Rectal smooth muscle tissue (tissue), 1 donor: ENCODE results near the gene C9orf50.

Experiments used
- H3K27ac ChIP-seq: one replicate; pipeline ENCODE4 v1.7.0; 2013; ENCODE audit warnings: low read depth, low read length, inconsistent platforms
- H3K27me3 ChIP-seq: one replicate; pipeline ENCODE4 v1.7.0; 2013; ENCODE audit warnings: low read length; ENCODE audit not compliant: control insufficient read depth, insufficient read depth
- H3K36me3 ChIP-seq: one replicate; pipeline ENCODE4 v1.7.0; 2013; ENCODE audit warnings: low read length; ENCODE audit not compliant: control insufficient read depth, insufficient read depth
- H3K4me1 ChIP-seq: one replicate; pipeline ENCODE4 v1.7.0; 2013; ENCODE audit warnings: low read length; ENCODE audit not compliant: control insufficient read depth, insufficient read depth
- H3K4me3 ChIP-seq: one replicate; pipeline ENCODE4 v1.7.0; 2013; ENCODE audit warnings: low read length
- H3K9ac ChIP-seq: one replicate; pipeline ENCODE4 v1.7.0; 2013; ENCODE audit warnings: low read length

Gene C9orf50

GRCh38 chr9:129585352-129585751 is 35.5 kb downstream of the C9orf50 start:
- Histone ChIP-seq H3K27ac (no peak overlapping the region), H3K36me3 (no peaks in the 10 kb centered on the region), H3K4me3 (no peak overlapping the region), H3K4me1 (peaks cover 4% of the 10 kb centered on the region), H3K9ac (no peak overlapping the region), H3K27me3 (no peaks in the 10 kb centered on the region)

GRCh38 chr9:129584136-129584535 is 36.8 kb downstream of the C9orf50 start:
- Histone ChIP-seq H3K4me3 (no peak overlapping the region), H3K27ac (no peak overlapping the region)

GRCh38 chr9:129583308-129584038 is 37.4 kb downstream of the C9orf50 start:
- Histone ChIP-seq H3K27ac (no peak overlapping the region), H3K4me1 (peaks cover 4% of the 10 kb centered on the region), H3K4me3 (no peak overlapping the region), H3K27me3 (no peaks in the 10 kb centered on the region), H3K36me3 (no peaks in the 10 kb centered on the region), H3K9ac (no peak overlapping the region)

More at GRCh38 chr9:129584136-129584535, 36.8 kb downstream of the C9orf50 start:
- Histone ChIP-seq H3K27me3 (no peaks in the 10 kb centered on the region), H3K4me1 (peaks cover 4% of the 10 kb centered on the region), H3K36me3 (no peaks in the 10 kb centered on the region), H3K9ac (no peak overlapping the region)

GRCh38 chr9:129582855-129583254 is 38.0 kb downstream of the C9orf50 start:
- Histone ChIP-seq H3K27ac (no peak overlapping the region), H3K4me1 (peaks cover 4% of the 10 kb centered on the region), H3K36me3 (no peaks in the 10 kb centered on the region), H3K27me3 (no peaks in the 10 kb centered on the region), H3K4me3 (no peak overlapping the region), H3K9ac (no peak overlapping the region)

GRCh38 chr9:129581505-129582189 is 39.3 kb downstream of the C9orf50 start:
- H3K4me1 ChIP-seq, result peaks cover 4% of the 10 kb centered on the region
- no peak overlapping the region for H3K9ac ChIP-seq
- H3K4me3 ChIP-seq, result no peak overlapping the region
- H3K36me3 ChIP-seq, result no peaks in the 10 kb centered on the region
- H3K27ac ChIP-seq, result no peak overlapping the region
- no peaks in the 10 kb centered on the region for H3K27me3 ChIP-seq

GRCh38 chr9:129580211-129580915 is 40.5 kb downstream of the C9orf50 start:
- no peaks in the 10 kb centered on the region for H3K27me3 ChIP-seq
- H3K9ac ChIP-seq, result no peak overlapping the region
- H3K4me3 ChIP-seq, result no peak overlapping the region
- H3K36me3 ChIP-seq, result no peaks in the 10 kb centered on the region
- peaks cover 4% of the 10 kb centered on the region for H3K4me1 ChIP-seq
- no peak overlapping the region for H3K27ac ChIP-seq

- Histone ChIP-seq H3K27me3 (no peaks in the 10 kb centered on the region), H3K36me3 (no peaks in the 10 kb centered on the region), H3K9ac (no peak overlapping the region), H3K27ac (no peak overlapping the region), H3K4me3 (no peak overlapping the region), H3K4me1 (peaks cover 1% of the 10 kb centered on the region)
These were observed 41.6 kb downstream of the C9orf50 start for GRCh38 chr9:129579294-129579693.

GRCh38 chr9:129576546-129577543 is 44.1 kb downstream of the C9orf50 start:
- H3K27ac ChIP-seq, result no peak overlapping the region
- H3K9ac ChIP-seq, result no peak overlapping the region
- H3K27me3 ChIP-seq, result no peaks in the 10 kb centered on the region
- no peaks in the 10 kb centered on the region for H3K4me1 ChIP-seq
- H3K36me3 ChIP-seq, result no peaks in the 10 kb centered on the region
- H3K4me3 ChIP-seq, result no peak overlapping the region

GRCh38 chr9:129575818-129576217 is 45.1 kb downstream of the C9orf50 start:
- H3K4me3 ChIP-seq, result no peak overlapping the region
- no peaks in the 10 kb centered on the region for H3K36me3 ChIP-seq
- H3K27ac ChIP-seq, result no peak overlapping the region
- H3K4me1 ChIP-seq, result peaks cover 3% of the 10 kb centered on the region
- no peak overlapping the region for H3K9ac ChIP-seq
- H3K27me3 ChIP-seq, result no peaks in the 10 kb centered on the region

GRCh38 chr9:129574911-129575585 is 45.9 kb downstream of the C9orf50 start:
- Histone ChIP-seq H3K4me1 (peaks cover 4% of the 10 kb centered on the region), H3K27me3 (no peaks in the 10 kb centered on the region), H3K9ac (no peak overlapping the region), H3K4me3 (no peak overlapping the region), H3K36me3 (no peaks in the 10 kb centered on the region), H3K27ac (no peak overlapping the region)

- peaks cover 3% of the 10 kb centered on the region for H3K27me3 ChIP-seq
- H3K9ac ChIP-seq, result no peak overlapping the region
- peaks cover 4% of the 10 kb centered on the region for H3K4me1 ChIP-seq
- H3K36me3 ChIP-seq, result no peaks in the 10 kb centered on the region
- no peak overlapping the region for H3K4me3 ChIP-seq
- H3K27ac ChIP-seq, result no peak overlapping the region
These were observed 46.9 kb downstream of the C9orf50 start for GRCh38 chr9:129573977-129574376.
